ENCODE data around the gene CTF1. TPM values are rescaled to one million over a fixed set of nuclear protein-coding genes. Genes with fewer than 3 reads are reported as not detected.

Gene CTF1
- total RNA-seq, 4 donors from 2014 or later = 0.85 to 2.9 (median 2.8) TPM; not detected in 1

DNA sequence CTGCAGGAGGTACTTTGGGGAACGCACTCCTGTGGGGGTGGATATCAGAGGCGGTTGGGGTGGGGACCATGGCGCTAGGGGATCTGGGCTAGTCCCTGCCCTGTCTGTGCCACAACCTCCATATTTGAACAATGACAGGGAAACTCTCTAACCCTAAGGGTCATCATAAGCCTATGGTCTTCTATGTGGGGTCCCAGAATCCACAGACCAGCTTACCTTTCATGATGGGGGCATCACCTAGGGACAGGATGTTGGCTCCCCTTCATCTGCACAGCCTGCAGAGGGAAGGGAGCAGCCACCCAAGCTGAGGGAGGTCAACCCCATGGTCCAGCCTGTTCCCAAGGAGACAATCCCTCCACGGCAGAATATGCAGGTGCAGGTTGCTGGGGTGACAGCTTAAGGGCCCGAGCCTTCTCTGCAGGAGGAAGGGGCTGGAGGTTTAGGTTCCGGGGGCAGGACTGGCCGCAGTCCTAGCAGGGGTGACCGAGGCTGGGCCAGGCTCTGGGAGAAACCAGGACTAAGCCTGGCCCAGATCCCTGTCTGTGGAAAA is 54.2 kb downstream of the CTF1 start:
- TF ChIP-seq, protein P1, sequence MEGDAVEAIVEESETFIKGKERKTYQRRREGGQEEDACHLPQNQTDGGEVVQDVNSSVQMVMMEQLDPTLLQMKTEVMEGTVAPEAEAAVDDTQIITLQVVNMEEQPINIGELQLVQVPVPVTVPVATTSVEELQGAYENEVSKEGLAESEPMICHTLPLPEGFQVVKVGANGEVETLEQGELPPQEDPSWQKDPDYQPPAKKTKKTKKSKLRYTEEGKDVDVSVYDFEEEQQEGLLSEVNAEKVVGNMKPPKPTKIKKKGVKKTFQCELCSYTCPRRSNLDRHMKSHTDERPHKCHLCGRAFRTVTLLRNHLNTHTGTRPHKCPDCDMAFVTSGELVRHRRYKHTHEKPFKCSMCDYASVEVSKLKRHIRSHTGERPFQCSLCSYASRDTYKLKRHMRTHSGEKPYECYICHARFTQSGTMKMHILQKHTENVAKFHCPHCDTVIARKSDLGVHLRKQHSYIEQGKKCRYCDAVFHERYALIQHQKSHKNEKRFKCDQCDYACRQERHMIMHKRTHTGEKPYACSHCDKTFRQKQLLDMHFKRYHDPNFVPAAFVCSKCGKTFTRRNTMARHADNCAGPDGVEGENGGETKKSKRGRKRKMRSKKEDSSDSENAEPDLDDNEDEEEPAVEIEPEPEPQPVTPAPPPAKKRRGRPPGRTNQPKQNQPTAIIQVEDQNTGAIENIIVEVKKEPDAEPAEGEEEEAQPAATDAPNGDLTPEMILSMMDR (IDR thresholded peaks at IDR 0.05; ENCODE audit: low read depth) = no peak

DNA sequence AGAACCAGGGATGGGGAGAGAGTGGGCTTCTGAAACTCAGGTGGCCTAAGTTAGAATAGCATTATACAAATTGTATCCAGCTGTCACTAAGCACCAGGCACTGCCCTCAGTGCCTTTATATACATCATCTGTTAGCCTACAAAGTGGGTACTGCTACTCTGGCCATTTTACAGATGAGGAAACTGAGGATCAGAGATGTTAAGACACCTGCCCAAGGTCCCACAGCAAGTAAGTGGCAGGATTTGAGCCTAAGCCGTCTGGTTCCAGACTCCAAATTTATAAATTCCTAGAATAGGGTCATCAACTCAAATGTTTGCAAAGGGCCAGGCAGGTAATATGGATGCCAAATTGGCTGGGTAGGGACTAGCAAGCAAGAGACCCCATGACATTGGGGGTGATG is 54.8 kb downstream of the CTF1 start:
- TF ChIP-seq, protein P1 (IDR thresholded peaks at IDR 0.05; ENCODE audit: low read depth) = no peak

DNA sequence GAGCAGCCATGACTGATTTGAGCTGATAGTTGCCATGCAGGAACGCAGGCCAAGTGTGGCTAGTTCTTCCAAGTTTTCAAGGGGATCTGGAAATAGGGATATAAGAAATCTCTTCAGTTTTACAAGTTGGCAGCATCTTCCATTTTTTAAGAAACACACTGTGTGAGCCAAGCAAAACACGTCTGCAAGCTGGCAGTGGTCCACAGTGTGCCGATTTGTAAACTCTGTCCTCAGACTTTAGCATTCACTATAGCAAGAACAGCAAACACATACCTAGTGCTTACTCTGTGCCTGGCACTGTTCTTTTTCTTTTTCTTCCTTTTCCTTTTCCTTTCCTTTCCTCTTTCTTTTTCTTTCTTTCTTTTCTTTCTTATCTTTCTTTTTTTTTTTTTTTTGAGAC is 55.3 kb downstream of the CTF1 start:
- TF ChIP-seq, protein P1 (IDR thresholded peaks at IDR 0.05; ENCODE audit: low read depth) = no peak

DNA sequence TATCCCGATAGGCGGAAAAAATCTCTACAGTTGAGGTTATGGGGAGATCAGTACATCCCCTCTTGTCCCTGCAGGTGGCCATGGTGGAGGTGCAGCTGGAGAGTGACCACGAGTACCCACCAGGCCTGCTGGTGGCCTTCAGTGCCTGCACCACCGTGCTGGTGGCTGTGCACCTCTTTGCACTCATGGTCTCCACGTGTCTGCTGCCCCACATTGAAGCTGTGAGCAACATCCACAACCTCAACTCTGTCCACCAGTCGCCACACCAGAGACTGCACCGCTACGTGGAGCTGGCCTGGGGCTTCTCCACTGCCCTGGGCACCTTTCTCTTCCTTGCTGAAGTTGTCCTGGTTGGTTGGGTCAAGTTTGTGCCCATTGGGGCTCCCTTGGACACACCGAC is 56.7 kb downstream of the CTF1 start:
- TF ChIP-seq, protein P1 (IDR thresholded peaks at IDR 0.05; ENCODE audit: low read depth) = no peak

Small RNA genes within 50 kb of the gene (small RNA-seq; reads per million reads assigned to genes)
- gene AC135048.1 (not detected), gene MIR4519 (not detected), gene MIR762 (not detected)

Other genes starting within 250 kb of the CTF1 start
- 10 to 100 TPM; 16.0 to 46.0 (median 22.1) TPM for gene PRR14, start 245.7 kb upstream of the CTF1 start, total RNA-seq
- 10 to 100 TPM in 3 of 4 donors, 1 to 10 TPM in 1; 8.0 to 25.8 (median 16.3) TPM for gene FBRS, start 238.2 kb upstream of the CTF1 start, total RNA-seq
- 10 to 100 TPM; 14.1 to 33.7 (median 20.0) TPM for gene SRCAP, start 197.4 kb upstream of the CTF1 start, total RNA-seq
- gene PHKG2, start 148.2 kb upstream of the CTF1 start, total RNA-seq = 10 to 100 TPM; 17.8 to 27.5 (median 21.6) TPM
- 1 to 10 TPM in 3 of 4 donors, not detected in 1; 1.9 to 6.2 (median 2.7) TPM for gene CFAP119, start 134.6 kb upstream of the CTF1 start, total RNA-seq
- gene RNF40, start 134.3 kb upstream of the CTF1 start, total RNA-seq = 10 to 100 TPM; 37.8 to 78.7 (median 54.2) TPM
- 10 to 100 TPM in 1 of 4 donors, 1 to 10 TPM in 3; 6.6 to 13.4 (median 9.0) TPM for gene ZNF629, start 109.4 kb upstream of the CTF1 start, total RNA-seq
- 10 to 100 TPM; 15.3 to 34.9 (median 24.3) TPM for gene BCL7C, start 2.5 kb upstream of the CTF1 start, total RNA-seq
- 1 to 10 TPM; 2.4 to 6.2 (median 4.2) TPM for gene FBXL19, start 27.0 kb downstream of the CTF1 start, total RNA-seq
- gene ORAI3, start 52.5 kb downstream of the CTF1 start, total RNA-seq = 10 to 100 TPM; 13.4 to 41.1 (median 36.3) TPM
- gene SETD1A, start 61.1 kb downstream of the CTF1 start, total RNA-seq = 10 to 100 TPM in 1 of 4 donors, 1 to 10 TPM in 3; 3.9 to 10.5 (median 5.3) TPM
- 10 to 100 TPM; 18.3 to 73.8 (median 30.0) TPM for gene HSD3B7, start 88.6 kb downstream of the CTF1 start, total RNA-seq
- 1 to 10 TPM in 2 of 4 donors, under 1 TPM in 2; 0.49 to 2.2 (median 0.90) TPM for gene STX1B, start 114.0 kb downstream of the CTF1 start, total RNA-seq
- 10 to 100 TPM; 45.7 to 70.7 (median 55.6) TPM for gene STX4, start 136.9 kb downstream of the CTF1 start, total RNA-seq
- gene ZNF668, start 177.6 kb downstream of the CTF1 start, total RNA-seq = 10 to 100 TPM in 1 of 4 donors, 1 to 10 TPM in 3; 7.3 to 10.7 (median 7.6) TPM
- 10 to 100 TPM in 3 of 4 donors, 1 to 10 TPM in 1; 8.3 to 15.6 (median 14.9) TPM for gene ZNF646, start 177.8 kb downstream of the CTF1 start, total RNA-seq
- gene PRSS53, start 192.3 kb downstream of the CTF1 start, total RNA-seq = 1 to 10 TPM; 1.5 to 3.2 (median 1.8) TPM
- 100 to 1,000 TPM in 2 of 4 donors, 10 to 100 TPM in 2; 53.3 to 129 (median 94.6) TPM for gene VKORC1, start 198.2 kb downstream of the CTF1 start, total RNA-seq
- gene BCKDK, start 211.8 kb downstream of the CTF1 start, total RNA-seq = 10 to 100 TPM; 26.6 to 45.2 (median 33.2) TPM
- 10 to 100 TPM; 42.3 to 71.2 (median 51.9) TPM for gene KAT8, start 221.1 kb downstream of the CTF1 start, total RNA-seq
- 1 to 10 TPM in 1 of 4 donors, not detected in 3; 1.4 TPM for gene PRSS8, start 239.1 kb downstream of the CTF1 start, total RNA-seq

All from subcutaneous adipose tissue (tissue), 4 donors.